Common myeloid progenitor, CD34-positive (primary cell): ENCODE measurements around the gene STAT3.

Experiments
- CTCF ChIA-PET: fragments of 350-600 bp; sonication (Branson Sonifier 250); formaldehyde crosslinking; loops from one replicate; lab custom pipeline; 2021; ENCODE audit warnings: antibody characterized with exemption; lab: Charles Lee
- POLR2A ChIA-PET: fragments of 350-600 bp; sonication (Branson Sonifier 250); formaldehyde crosslinking; loops from one replicate; lab custom pipeline; 2021; ENCODE audit warnings: antibody characterized with exemption; lab: Charles Lee
- DNase-seq, 3 donors: peaks; one replicate each; pipeline versions ENCODE4 v3.0.0 to v3.0.0-alpha.2; 2013
- H3K27ac ChIP-seq, 2 experiments: 1 replicate in 1 of 2; 2 replicates in 1 of 2; pipeline ENCODE4 v1.7.0; 2013; ENCODE audit warnings: inconsistent platforms in 2 of 2, low read length in 2 of 2, mild to moderate bottlenecking in 2 of 2, low read depth in 1 of 2, moderate library complexity in 1 of 2; ENCODE audit not compliant: severe bottlenecking in 2 of 2, insufficient read depth in 1 of 2, poor library complexity in 1 of 2
- H3K27me3 ChIP-seq, 5 experiments: replicated peaks in 2 of 5; 1 replicate in 3 of 5; 2 replicates in 2 of 5; pipeline versions ENCODE4 v1.6.1 to v1.7.0; 2013; ENCODE audit warnings: low read length in 4 of 5, mild to moderate bottlenecking in 2 of 5, moderate library complexity in 2 of 5, inconsistent platforms in 1 of 5; ENCODE audit not compliant: insufficient read depth in 5 of 5, control insufficient read depth in 4 of 5
- H3K36me3 ChIP-seq, 4 experiments: 1 replicate in 2 of 4; 2 replicates in 2 of 4; pipeline versions ENCODE4 v1.6.1 to v1.7.0; 2013; ENCODE audit warnings: low read length in 3 of 4, control low read depth in 1 of 4, mild to moderate bottlenecking in 1 of 4; ENCODE audit not compliant: control insufficient read depth in 4 of 4, insufficient read depth in 4 of 4
- H3K4me1 ChIP-seq, 4 experiments: 1 replicate in 3 of 4; 2 replicates in 1 of 4; pipeline versions ENCODE4 v1.6.1 to v1.7.1; 2013; ENCODE audit warnings: low read length in 3 of 4, mild to moderate bottlenecking in 3 of 4, control low read depth in 1 of 4, inconsistent platforms in 1 of 4, moderate library complexity in 1 of 4; ENCODE audit not compliant: control insufficient read depth in 4 of 4, insufficient read depth in 4 of 4; ENCODE audit errors: control extremely low read depth in 1 of 4
- H3K4me3 ChIP-seq, 7 experiments: 1 replicate in 4 of 7; 2 replicates in 3 of 7; pipeline versions ENCODE4 v1.5.1 to v1.7.0; 2013; ENCODE audit warnings: mild to moderate bottlenecking in 7 of 7, low read length in 6 of 7, moderate library complexity in 6 of 7, inconsistent platforms in 2 of 7, low read depth in 2 of 7, control low read depth in 1 of 7; ENCODE audit not compliant: insufficient read depth in 4 of 7, control insufficient read depth in 1 of 7; ENCODE audit errors: extremely low read depth in 1 of 7
- H3K9me3 ChIP-seq, 5 experiments: 1 replicate in 4 of 5; 2 replicates in 1 of 5; pipeline versions ENCODE4 v1.6.1 to v1.7.1; 2013; ENCODE audit warnings: low read length in 4 of 5, mild to moderate bottlenecking in 2 of 5, inconsistent platforms in 1 of 5, low read depth in 1 of 5, moderate library complexity in 1 of 5; ENCODE audit not compliant: control insufficient read depth in 4 of 5, insufficient read depth in 2 of 5; ENCODE audit errors: control extremely low read depth in 1 of 5
- WGBS: methylation state at CpG from one replicate; pipeline ENCODE4 v1.1.5; 2013; ENCODE audit not compliant: insufficient coverage; 5-methylcytosine and 5-hydroxymethylcytosine counted together

Gene STAT3

GRCh38 chr17:42342242-42343008 lies 45.8 kb downstream of the STAT3 start:
- Histone ChIP-seq H3K27me3 (no peaks in the 10 kb centered on the region), H3K4me1 (peaks cover 0 to 10% (median 3%) of the 10 kb centered on the region in 4 experiments), H3K4me3 (no peak overlapping the region), H3K36me3 (peaks cover 20 to 76% (median 52%) of the 10 kb centered on the region in 4 experiments), H3K27ac (peak overlapping the region in 1 of 2 experiments; percentile 14), H3K9me3 (no peaks in the 10 kb centered on the region)
- POLR2A ChIA-PET: no interaction called here
- CTCF ChIA-PET: interaction anchor here (0.9 kb wide), 1 partner anchor 14 kb away, joined by 3 read pairs; no protein-coding TSS in a partner anchor
- whole genome bisulfite sequencing: 84% methylated on average over 8 of the region's 9 CpGs
- DNase-seq: peak in 2 of 3 donors; percentile 45 to 56

DNA sequence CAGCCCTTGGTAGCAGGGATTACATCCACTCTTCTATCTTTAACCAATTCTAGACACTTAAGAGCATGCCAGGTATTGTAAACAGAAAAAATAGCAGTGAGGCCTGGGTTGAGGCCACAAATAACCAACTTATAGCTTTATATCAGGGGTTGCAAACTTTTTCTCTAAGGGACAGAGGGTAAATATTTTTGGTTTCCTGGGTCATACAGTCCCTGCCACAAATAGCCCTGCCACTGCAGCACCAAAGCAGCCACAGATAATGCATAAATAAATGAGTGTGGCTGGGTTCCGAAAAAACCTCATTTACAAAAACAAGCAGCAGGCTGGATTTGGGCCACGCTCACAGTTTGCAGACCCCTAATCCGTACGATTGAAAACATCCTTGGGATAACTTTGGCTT lies 46.7 kb downstream of the STAT3 start:
- no peaks in the 10 kb centered on the region for H3K27me3 ChIP-seq
- H3K9me3 ChIP-seq: no peaks in the 10 kb centered on the region
- peak overlapping the region; percentile 2 to 44 for H3K27ac ChIP-seq
- no peak for DNase-seq
- ChIA-PET POLR2A (interaction anchor here (0.9 kb wide), 1 partner anchor 29 kb away, joined by 3 read pairs; no protein-coding TSS in a partner anchor), CTCF (interaction anchor here (0.7 to 2.8 kb wide), 7 partner anchors 8 to 65 kb away, joined by 3 to 9 read pairs (median 7); partner anchors contain the start of gene STAT3)
- peaks cover 18 to 81% (median 52%) of the 10 kb centered on the region in 4 experiments for H3K36me3 ChIP-seq
- no peak overlapping the region for H3K4me3 ChIP-seq
- H3K4me1 ChIP-seq: peaks cover 0 to 10% (median 3%) of the 10 kb centered on the region in 4 experiments
- WGBS: 100% methylated on average over 4 of the region's 4 CpGs

GRCh38 chr17:42340691-42341127 lies 47.5 kb downstream of the STAT3 start:
- ChIA-PET CTCF (interaction anchor here (0.7 to 2.8 kb wide), 7 partner anchors 9 to 66 kb away, joined by 3 to 9 read pairs (median 7); partner anchors contain the start of gene STAT3), POLR2A (interaction anchor here (0.6 to 1.1 kb wide), 2 partner anchors 45 to 48 kb away, joined by 3 read pairs; no protein-coding TSS in a partner anchor)
- H3K9me3 ChIP-seq: no peaks in the 10 kb centered on the region
- H3K27ac ChIP-seq: no peak overlapping the region
- no peak for DNase-seq
- no peak overlapping the region for H3K4me3 ChIP-seq
- H3K27me3 ChIP-seq: no peaks in the 10 kb centered on the region
- peaks cover 16 to 81% (median 53%) of the 10 kb centered on the region in 4 experiments for H3K36me3 ChIP-seq
- H3K4me1 ChIP-seq: peaks cover 0 to 10% (median 3%) of the 10 kb centered on the region in 4 experiments

DNA sequence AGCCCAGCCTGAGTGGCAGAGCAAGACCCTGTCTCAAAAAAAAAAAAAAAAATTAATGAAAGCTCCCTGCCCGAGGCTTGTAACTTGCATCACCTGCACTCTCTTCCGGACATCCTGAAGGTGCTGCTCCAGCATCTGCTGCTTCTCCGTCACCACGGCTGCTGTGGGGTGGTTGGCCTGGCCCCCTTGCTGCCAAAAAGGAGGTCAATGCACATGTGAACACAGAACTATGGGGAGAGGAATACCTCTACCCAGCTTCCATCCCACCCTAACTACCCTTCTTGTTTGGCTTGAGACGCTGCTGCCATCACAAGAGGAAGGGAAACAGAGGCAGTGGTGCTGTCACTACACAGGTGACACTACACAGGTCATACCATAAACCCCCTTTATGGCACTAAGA lies 49.0 kb downstream of the STAT3 start:
- WGBS: 100% methylated on average over 4 of the region's 5 CpGs
- Histone ChIP-seq H3K27ac (no peak overlapping the region), H3K36me3 (peaks cover 19 to 83% (median 48%) of the 10 kb centered on the region in 4 experiments), H3K4me3 (no peak overlapping the region), H3K27me3 (no peaks in the 10 kb centered on the region), H3K4me1 (peaks cover 0 to 10% (median 3%) of the 10 kb centered on the region in 4 experiments), H3K9me3 (no peaks in the 10 kb centered on the region)
- no peak for DNase-seq
- ChIA-PET POLR2A (no interaction called here), CTCF (interaction anchor here (2.8 kb wide), 1 partner anchor 60 kb away, joined by 9 read pairs; no protein-coding TSS in a partner anchor)

DNA sequence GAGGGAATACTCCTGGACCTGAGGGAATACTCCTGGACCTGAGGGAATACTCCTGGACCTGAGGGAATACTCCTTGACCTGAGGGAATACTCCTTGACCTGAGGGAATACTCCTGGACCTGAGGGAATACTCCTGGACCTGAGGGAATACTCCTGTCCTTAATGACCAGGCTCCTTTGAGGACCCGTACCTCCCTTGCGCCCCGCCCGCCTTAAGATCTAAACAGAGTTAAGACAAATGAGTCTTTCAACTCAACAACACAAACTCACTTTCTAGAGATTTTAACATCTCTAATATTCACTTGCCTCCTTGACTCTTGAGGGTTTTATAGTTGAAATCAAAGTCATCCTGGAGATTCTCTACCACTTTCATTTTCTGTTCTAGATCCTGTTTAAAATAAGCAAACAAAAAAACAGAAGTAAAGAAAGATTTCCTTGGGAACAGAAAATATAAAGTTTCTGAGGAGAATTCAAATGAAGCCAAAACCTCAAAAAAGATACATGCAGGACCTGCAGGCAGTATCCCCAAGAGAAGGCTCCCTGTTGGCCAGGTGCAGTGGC lies 49.7 kb downstream of the STAT3 start:
- no peaks in the 10 kb centered on the region for H3K27me3 ChIP-seq
- no CpG with 5 or more reads among the region's 4 CpGs for WGBS
- H3K9me3 ChIP-seq: no peaks in the 10 kb centered on the region
- H3K36me3 ChIP-seq: peaks cover 19 to 83% (median 50%) of the 10 kb centered on the region in 4 experiments
- POLR2A ChIA-PET: no interaction called here
- peak overlapping the region in 1 of 2 experiments; percentile 34 for H3K27ac ChIP-seq
- peaks cover 0 to 10% (median 3%) of the 10 kb centered on the region in 4 experiments for H3K4me1 ChIP-seq
- no peak overlapping the region for H3K4me3 ChIP-seq
- DNase-seq: no peak
- CTCF ChIA-PET: no interaction called here

DNA sequence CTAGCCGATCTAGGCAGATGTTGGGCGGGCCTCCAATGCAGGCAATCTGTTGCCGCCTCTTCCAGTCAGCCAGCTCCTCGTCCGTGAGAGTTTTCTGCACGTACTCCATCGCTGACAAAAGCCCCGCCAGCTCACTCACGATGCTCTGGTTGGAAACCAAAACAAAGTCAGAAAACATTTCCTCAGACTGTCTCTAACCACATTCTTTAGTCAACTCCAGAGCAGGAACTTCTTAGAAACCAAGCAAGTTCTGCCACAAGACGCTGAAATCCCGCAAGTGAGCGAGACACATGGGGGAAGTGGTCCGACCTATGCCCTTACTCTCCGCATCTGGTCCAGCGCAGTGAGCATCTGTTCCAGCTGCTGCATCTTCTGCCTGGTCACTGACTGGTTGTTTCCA lies 50.8 kb downstream of the STAT3 start:
- Histone ChIP-seq H3K36me3 (peaks cover 24 to 85% (median 58%) of the 10 kb centered on the region in 4 experiments), H3K27me3 (no peaks in the 10 kb centered on the region), H3K9me3 (no peaks in the 10 kb centered on the region), H3K4me3 (no peak overlapping the region), H3K4me1 (peaks cover 0 to 8% (median 3%) of the 10 kb centered on the region in 4 experiments), H3K27ac (no peak overlapping the region)
- peak in 2 of 3 donors; percentile 63 to 68 for DNase-seq
- ChIA-PET POLR2A (no interaction called here), CTCF (no interaction called here)
- WGBS: 88% methylated on average over 8 of the region's 15 CpGs
